Measurements from ENCODE around the gene RAB26.

The RAB26 gene

GRCh38 chr16:2166263-2167067 lies 18.0 kb downstream of the RAB26 start:
- no peak for ATAC-seq
- TF ChIP-seq CSDC2 (CRISPR knock-in tag; IDR thresholded peaks at IDR 0.05), result no peak
- TF ChIP-seq ARNTL (CRISPR knock-in tag; IDR thresholded peaks at IDR 0.05; ENCODE audit: borderline replicate concordance, low read depth), result no peak
- no peak for TF ChIP-seq ZNF70 (CRISPR knock-in tag; IDR thresholded peaks at IDR 0.05)
- no peak for TF ChIP-seq ZFP3 (CRISPR knock-in tag; IDR thresholded peaks at IDR 0.05)
- no peak for TF ChIP-seq TOX (CRISPR knock-in tag; IDR thresholded peaks at IDR 0.05; ENCODE audit: borderline replicate concordance)
- TF ChIP-seq ZFP30 (CRISPR knock-in tag; IDR thresholded peaks at IDR 0.05), result no peak
- no peak for TF ChIP-seq ZNF8 (CRISPR knock-in tag; IDR thresholded peaks at IDR 0.05)
- no peak for TF ChIP-seq CSRNP3 (CRISPR knock-in tag; IDR thresholded peaks at IDR 0.05)

- TF ChIP-seq SNAI2 (CRISPR knock-in tag; IDR thresholded peaks at IDR 0.05), result no peak
- TF ChIP-seq PPARA (CRISPR knock-in tag; IDR thresholded peaks at IDR 0.05; ENCODE audit: borderline replicate concordance), result no peak
- no peak for TF ChIP-seq CSRNP3 (CRISPR knock-in tag; IDR thresholded peaks at IDR 0.05)
- TF ChIP-seq TOX (CRISPR knock-in tag; IDR thresholded peaks at IDR 0.05; ENCODE audit: borderline replicate concordance), result no peak
- no peak for TF ChIP-seq TSHZ2 (CRISPR knock-in tag; IDR thresholded peaks at IDR 0.05)
- no peak for TF ChIP-seq POU6F1 (CRISPR knock-in tag; IDR thresholded peaks at IDR 0.05; ENCODE audit: borderline replicate concordance, low read depth)
- no peak for TF ChIP-seq RARB (CRISPR knock-in tag; IDR thresholded peaks at IDR 0.05)
- TF ChIP-seq ESRRG (CRISPR knock-in tag; IDR thresholded peaks at IDR 0.05), result no peak
- no peak for TF ChIP-seq ZNF8 (CRISPR knock-in tag; IDR thresholded peaks at IDR 0.05)
- TF ChIP-seq ZC3H10 (CRISPR knock-in tag; IDR thresholded peaks at IDR 0.05), result no peak
- no peak for TF ChIP-seq BACH2 (CRISPR knock-in tag; IDR thresholded peaks at IDR 0.05; ENCODE audit: borderline replicate concordance)
- TF ChIP-seq TCF4 (CRISPR knock-in tag; IDR thresholded peaks at IDR 0.05; ENCODE audit: borderline replicate concordance), result no peak
- TF ChIP-seq CSDC2 (CRISPR knock-in tag; IDR thresholded peaks at IDR 0.05), result no peak
- no peak for TF ChIP-seq ZFP3 (CRISPR knock-in tag; IDR thresholded peaks at IDR 0.05)
- no peak for TF ChIP-seq ZFP30 (CRISPR knock-in tag; IDR thresholded peaks at IDR 0.05)
- no peak for TF ChIP-seq GLIS3 (CRISPR knock-in tag; IDR thresholded peaks at IDR 0.05)
- ATAC-seq, result no peak
These were observed 18.7 kb downstream of the RAB26 start for GRCh38 chr16:2167068-2167638.

- ATAC-seq, result no peak
- no peak for TF ChIP-seq TCF4 (CRISPR knock-in tag; IDR thresholded peaks at IDR 0.05; ENCODE audit: borderline replicate concordance)
- TF ChIP-seq ZNF565 (CRISPR knock-in tag; conservative IDR thresholded peaks at IDR 0.05; ENCODE audit: low read depth), result no peak
- no peak for TF ChIP-seq ZFP30 (CRISPR knock-in tag; IDR thresholded peaks at IDR 0.05)
- TF ChIP-seq POU6F1 (CRISPR knock-in tag; IDR thresholded peaks at IDR 0.05; ENCODE audit: borderline replicate concordance, low read depth), result no peak
- no peak for TF ChIP-seq RARB (CRISPR knock-in tag; IDR thresholded peaks at IDR 0.05)
- no peak for TF ChIP-seq ZC3H10 (CRISPR knock-in tag; IDR thresholded peaks at IDR 0.05)
- TF ChIP-seq PPARA (CRISPR knock-in tag; IDR thresholded peaks at IDR 0.05; ENCODE audit: borderline replicate concordance), result no peak
- no peak for TF ChIP-seq CREB5 (CRISPR knock-in tag; IDR thresholded peaks at IDR 0.05; ENCODE audit: low read depth)
- TF ChIP-seq TOX (CRISPR knock-in tag; IDR thresholded peaks at IDR 0.05; ENCODE audit: borderline replicate concordance), result no peak
- no peak for TF ChIP-seq ZFP3 (CRISPR knock-in tag; IDR thresholded peaks at IDR 0.05)
These were observed 21.7 kb downstream of the RAB26 start for GRCh38 chr16:2170080-2170479.

Data from SK-N-SH treated with all-trans-retinoic acid at 6 μM for 48 hours (cell line).